HG02852 (cell line): ENCODE results near the gene SMARCB1.

Experiments used
- ATAC-seq: cut with Tn5 transposase; IDR thresholded peaks from one replicate; pipeline ENCODE4 v1.9.1; 2021; ENCODE audit warnings: mild to moderate bottlenecking, moderate library complexity; ENCODE audit not compliant: unreplicated experiment

The SMARCB1 gene

GRCh38 chr22:23786752-23787599 lies at the start of gene SMARCB1:
Gene SMARCB1 (plus strand): TSS chr22:23786966. CDS start chr22:23787170, 204 bp downstream.
- ATAC-seq: peak; percentile 72

GRCh38 chr22:23737696-23738095 lies 49.1 kb upstream of the SMARCB1 start:
- ATAC-seq: no peak

- no peak for ATAC-seq
Observed at GRCh38 chr22:23742505-23743264, 44.1 kb upstream of the SMARCB1 start.

DNA sequence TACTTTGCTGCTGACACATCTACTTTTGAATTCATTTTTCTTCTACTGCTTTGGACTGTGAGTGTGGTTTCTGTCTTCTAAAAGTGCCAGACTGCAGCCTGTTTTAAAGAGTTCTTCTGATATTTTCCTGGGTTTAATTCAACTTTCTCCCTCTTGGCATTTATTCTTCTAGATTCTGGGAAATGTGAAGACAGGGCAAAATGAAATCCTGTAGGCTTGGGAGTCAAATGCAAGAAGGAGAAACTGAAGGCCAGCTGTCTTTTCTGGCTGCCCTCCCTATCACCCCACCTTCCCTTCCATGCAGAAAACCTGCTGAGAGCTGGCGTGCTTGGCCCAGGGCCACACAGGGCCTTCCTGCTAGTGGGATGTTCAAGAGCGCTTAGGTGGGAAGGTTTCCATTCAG lies 43.5 kb upstream of the SMARCB1 start:
- no peak for ATAC-seq

DNA sequence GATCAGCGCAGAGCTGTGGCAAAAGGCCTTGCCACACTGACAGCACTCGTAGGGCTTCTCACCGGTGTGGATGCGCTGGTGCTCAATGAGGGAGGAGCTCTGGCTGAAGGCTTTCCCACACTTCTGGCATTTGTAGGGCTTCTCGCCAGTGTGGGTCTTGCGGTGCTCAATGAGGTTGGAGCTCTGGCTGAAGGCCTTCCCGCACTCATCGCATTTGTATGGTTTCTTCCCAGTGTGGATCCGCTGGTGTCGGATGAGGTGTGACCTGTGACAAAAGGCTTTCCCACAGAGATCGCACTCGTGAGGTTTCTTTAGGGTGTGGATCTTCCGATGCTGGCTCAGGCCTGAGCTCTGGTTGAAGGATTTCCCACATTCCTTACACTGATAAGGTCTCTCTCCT lies 42.8 kb upstream of the SMARCB1 start:
- no peak for ATAC-seq

- ATAC-seq: no peak
Observed at GRCh38 chr22:23744485-23744884, 42.3 kb upstream of the SMARCB1 start.

GRCh38 chr22:23745791-23746190 lies 41.0 kb upstream of the SMARCB1 start:
- ATAC-seq: no peak

DNA sequence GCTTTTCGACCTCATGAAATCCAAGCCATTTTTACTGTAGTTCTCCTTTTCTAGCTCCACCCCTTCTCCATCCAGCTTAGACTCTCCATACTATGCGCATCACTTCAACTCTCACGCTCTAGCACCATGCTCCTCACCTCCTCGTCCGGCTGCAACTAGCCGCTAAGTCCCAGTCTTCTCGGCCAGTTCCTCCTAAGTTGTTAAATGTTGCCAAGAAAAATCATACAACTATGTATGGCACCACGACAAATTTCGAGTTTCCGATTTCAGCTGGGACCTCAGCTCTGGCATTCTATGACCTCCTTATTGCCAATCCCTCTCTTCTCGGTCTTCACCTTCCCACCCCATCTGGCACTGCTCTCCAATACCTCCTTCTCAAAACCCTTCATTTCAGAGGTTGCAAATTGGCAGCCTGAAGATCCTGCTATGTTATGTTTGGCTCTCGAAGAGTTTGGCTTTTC lies 36.9 kb upstream of the SMARCB1 start:
- no peak for ATAC-seq

DNA sequence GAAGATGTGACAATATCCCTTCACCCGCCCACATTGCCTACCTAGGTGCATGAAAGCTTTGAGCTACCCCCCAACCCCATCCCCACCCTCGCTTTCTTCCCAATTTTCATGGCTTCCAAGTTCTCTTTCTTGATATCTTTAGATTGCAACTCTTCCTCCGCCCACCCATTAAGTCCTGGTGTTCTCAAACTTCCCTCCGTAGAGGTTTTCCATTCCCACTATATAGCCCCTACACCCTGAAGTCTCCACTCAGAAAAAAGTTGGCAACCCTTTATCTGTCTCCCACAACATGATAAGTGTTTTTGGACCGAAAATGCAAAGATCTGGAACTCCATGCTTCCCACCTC lies 36.4 kb upstream of the SMARCB1 start:
- no peak for ATAC-seq

DNA sequence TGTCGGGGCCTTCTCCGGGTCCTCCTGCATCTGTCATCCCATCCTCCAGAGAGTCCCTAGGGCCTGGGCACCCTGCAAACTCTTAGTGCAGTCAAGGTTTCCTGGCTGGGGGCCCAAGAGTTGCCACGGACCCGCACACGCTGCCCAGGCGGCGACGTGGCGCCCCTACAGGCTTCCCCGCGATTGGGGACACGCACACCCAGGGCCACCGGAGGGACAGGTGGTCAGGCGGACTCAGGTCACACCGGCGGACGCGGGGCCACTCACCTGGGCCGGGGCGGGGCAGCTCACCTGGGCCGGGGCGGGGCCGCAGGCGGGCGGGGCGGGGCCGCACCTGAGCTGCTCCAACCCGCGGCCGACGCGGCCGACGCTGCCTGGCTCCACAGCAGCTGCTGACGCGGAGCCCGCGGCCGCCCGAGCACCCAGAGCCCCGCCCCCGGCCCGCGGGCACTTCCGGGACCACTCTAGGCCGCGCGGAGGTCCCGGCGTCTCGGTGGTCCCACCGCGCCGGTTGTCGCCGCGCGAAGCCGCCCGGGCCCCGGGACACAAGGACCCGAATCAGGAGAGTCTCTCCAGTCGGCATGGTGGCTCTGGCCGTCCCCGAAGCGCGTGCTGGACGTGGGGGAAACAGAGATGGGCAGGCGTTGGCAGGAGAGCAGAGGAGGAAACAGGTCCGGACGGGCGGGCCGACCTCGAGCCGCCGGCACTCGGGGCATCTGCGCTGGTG lies 35.9 kb upstream of the SMARCB1 start, which contains the start of gene ZNF70:
Gene ZNF70 (minus strand): TSS at position 399 of the 727 bp plus-strand sequence. CDS start 5,972 bp downstream, outside the sequence.
- peak; percentile 77 for ATAC-seq

- ATAC-seq: peak; percentile 18
Observed at GRCh38 chr22:23751441-23751996, 35.2 kb upstream of the SMARCB1 start.

DNA sequence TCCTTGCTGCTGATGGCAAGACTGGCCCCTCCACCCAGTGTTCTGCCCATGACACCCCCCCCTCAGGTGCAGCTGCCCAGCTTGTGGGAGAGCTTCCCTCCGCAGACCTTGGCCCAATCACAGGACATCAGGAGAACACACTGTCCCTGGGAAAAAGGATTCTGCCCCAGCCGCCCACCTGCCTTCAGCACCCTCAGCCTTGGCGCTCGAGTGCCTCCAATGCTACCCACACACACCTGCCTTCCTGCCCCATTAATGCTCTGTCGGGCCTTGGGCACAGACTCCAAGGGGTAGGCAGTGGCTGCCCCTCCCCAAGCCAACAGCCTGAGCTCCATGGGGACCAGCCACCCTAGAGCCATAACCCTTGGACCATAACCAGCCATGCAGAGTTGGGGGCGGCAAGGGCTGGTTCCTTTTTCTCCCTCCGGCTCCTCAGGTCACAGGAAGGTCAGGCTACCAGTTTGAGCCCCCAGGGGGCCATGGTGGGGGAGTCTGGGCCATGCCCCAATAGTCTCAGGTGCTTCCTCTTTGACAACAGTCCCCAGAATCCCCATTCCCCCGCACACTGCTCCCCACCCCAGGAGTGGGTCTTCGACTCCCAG lies 34.6 kb upstream of the SMARCB1 start:
- ATAC-seq: no peak

DNA sequence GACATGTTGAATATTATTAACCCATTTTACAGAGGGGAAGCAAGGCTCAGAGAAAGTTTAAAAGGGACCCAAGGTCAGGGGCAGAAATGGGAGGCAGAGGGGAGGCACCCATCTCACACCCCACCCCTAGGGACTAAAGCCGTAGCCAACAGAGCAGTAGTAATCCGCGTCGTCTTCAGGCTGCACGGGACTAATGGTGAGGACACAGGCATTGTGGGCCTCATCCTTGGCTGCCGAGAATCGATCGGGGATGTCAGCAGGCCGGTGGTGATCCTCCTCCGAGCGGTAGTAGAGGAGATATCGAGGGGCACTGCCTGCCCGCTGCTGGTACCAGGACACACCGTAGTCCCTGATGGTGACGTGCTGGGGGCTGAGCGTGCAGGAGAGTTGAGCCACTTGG lies 34.0 kb upstream of the SMARCB1 start:
- no peak for ATAC-seq

- ATAC-seq: no peak
Observed at GRCh38 chr22:23753385-23753784, 33.4 kb upstream of the SMARCB1 start.

- ATAC-seq: no peak
Observed at GRCh38 chr22:23754220-23754919, 32.4 kb upstream of the SMARCB1 start, which contains the start of gene VPREB3. Gene VPREB3 (minus strand): TSS chr22:23754425. CDS start chr22:23754363, 62 bp downstream.

- no peak for ATAC-seq
Observed at GRCh38 chr22:23754980-23755636, 31.7 kb upstream of the SMARCB1 start.

- ATAC-seq: no peak
Observed at GRCh38 chr22:23755711-23756110, 31.1 kb upstream of the SMARCB1 start.

- ATAC-seq: no peak
Observed at GRCh38 chr22:23756891-23757290, 29.9 kb upstream of the SMARCB1 start.

GRCh38 chr22:23759566-23759965 lies 27.2 kb upstream of the SMARCB1 start:
- ATAC-seq: no peak
